Activated T-cell treated with anti-CD3 and anti-CD28 coated beads for 48 hours (primary cell): ENCODE results near the gene ADAM10.

ENCODE experiments used
- DNase-seq: peaks from one replicate; pipeline ENCODE4 v3.0.0-alpha.2; 2020; ENCODE audit warnings: low read depth

ADAM10 gene

DNA sequence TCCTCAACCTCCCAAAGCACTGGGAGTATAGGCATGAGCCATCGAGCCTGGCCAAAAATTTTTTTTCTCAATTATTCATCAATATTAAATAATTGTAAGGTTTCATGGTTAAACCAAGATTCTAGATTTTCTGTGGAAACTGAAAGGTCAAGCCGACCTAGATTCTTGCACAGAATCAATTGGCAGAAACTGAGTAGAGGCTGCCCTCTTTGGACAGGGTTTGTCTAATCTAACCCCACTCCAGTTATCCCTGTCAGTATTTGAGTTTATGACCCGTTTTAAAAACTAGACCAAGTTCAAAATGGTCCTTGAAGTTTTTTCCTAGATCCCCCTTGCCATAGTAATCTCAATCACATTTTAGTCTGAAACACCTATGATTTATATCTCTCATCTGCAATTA lies 8.6 kb upstream of the ADAM10 start:
- DNase-seq: no peak

GRCh38 chr15:58755956-58756355 lies 6.4 kb upstream of the ADAM10 start:
- no peak for DNase-seq

GRCh38 chr15:58755350-58755749 lies 5.8 kb upstream of the ADAM10 start:
- DNase-seq: no peak

DNA sequence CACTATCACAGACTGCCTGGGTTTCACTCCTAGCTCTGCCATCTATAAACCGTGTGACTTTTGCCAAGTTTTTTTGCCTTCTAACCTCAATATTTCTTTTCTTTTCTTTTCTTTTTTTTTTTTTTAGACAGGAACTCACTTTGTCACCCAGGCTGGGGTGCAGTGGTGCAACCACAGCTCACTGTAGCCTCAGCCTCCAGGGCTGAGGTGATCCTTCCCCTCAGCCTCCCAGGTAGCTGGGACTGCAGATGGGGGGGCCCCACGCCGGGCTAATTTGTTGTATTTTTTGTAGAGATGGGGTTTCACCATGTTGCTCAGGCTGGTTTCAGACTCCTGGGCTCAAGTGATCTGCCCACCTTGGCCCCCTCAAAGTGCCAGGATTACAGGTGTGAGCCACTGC lies 3.2 kb upstream of the ADAM10 start:
- no peak for DNase-seq

DNA sequence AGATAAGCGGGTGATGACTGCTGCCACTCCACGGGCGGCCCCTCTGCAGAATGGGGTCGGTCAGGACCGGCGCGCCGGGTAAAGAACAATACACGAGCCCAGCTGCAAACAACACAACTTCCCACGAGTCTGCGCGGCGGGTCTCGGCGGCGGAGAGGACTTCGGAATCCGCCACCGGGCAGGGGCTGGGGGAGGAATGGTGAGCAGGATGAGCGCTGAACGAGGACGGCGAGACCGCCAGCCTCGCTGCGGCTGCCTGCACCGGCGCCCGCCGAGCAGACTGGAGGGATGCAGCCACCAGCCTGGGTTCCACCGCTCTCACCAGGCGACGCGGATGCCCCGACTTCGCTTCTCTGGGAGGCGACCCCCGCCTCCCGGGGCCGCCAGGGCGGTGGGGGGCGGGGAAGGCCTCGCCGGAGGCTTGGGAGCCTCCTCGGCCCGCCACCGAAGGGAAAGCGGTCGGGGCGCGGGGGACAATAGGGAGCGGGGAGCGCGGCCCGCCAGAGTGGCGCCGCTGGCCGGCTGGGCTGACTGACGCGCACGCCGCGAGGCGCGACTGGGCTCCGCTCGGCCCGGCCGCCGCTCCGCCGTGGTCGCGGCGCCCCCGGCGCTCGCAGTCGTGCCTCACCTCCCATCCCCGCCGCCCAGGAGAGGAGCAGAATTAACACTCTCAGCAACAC lies 515 bp downstream of the ADAM10 start:
- peak; percentile 33 for DNase-seq

- peak; percentile 15 for DNase-seq
Observed at GRCh38 chr15:58748040-58748851, 1.3 kb downstream of the ADAM10 start.

DNA sequence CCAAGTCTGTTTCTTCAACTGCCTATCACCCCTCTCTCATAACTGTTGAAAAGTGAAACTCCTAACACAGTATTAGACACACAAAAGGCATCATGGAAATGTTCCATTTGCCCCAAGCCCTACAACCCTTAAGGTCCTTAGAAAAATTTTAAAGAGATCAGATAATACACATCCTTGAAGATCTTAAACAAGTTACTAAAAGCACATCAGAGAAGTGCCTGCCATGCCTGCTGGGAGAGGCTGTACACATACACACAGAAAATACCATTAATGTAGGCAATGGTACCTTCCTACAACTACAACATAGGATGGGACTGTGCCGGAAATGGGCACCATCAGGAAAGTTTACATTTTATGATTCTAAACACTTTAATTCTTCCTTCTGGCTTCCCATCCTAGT lies 3.3 kb downstream of the ADAM10 start:
- DNase-seq: no peak

DNA sequence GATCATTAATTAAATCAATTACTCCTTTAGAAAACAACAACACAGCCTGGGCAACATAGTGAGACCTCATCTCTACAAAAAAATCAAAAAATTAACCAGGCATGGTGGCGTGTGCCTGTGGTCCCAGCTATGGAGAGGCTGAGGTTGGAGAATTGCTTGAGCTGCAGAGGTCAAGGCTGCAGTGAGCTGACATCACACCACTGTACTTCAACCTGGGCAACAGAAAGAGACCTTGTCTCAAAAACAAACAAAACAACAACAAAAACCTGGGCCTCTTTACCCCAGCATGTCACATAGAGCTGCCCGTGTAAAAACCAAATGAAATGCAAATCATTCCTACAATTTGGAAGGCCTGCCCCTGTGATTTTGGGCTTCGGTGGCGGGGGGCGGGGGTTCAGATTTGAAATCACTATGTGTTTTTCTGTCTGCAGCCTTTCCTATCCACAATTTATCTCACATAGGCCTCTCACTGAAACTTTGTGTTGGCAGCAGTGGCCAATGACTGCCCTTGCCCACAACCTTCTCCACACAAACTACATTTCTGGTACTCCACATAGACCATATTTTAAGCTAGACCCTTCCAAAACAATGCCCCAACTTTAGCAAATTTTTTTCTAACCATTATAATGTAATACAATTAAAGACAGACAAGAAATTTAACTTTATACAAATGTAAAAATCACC lies 6.5 kb downstream of the ADAM10 start:
- no peak for DNase-seq

DNA sequence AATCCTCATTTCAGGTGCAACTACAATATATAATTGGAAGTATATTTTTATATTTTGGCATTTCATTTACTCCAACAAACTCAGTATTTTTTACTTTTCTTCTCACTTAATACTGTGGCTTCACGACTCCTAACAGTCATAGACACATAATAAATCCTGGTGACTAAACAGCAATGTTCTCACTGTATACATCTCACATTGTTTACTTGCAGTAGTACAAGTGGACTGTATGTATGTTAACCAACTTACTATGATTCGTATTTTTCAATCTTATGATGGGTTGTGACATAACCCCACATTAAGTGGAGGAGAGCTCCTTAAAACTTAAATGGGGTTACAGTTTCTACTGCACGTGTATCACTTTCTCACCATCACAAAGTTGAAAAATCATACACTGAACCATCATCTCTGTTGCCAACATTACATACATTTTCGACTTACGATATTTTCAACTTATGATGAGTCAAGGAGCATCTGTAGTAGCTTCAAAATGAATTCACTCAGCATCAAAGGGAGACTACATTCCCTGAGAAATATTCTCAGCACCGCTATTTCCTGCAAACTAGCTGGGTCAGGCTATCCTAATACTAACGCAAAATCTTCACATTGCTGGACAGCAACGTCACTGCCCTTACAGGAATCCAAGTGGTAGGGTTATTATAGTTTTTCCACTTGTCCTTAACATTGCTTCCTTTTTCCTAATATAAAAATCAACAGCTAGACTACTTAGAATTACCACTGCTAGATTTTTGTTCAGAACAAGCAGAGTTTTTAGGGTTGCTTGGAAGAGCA lies 7.3 kb downstream of the ADAM10 start:
- DNase-seq: no peak

DNA sequence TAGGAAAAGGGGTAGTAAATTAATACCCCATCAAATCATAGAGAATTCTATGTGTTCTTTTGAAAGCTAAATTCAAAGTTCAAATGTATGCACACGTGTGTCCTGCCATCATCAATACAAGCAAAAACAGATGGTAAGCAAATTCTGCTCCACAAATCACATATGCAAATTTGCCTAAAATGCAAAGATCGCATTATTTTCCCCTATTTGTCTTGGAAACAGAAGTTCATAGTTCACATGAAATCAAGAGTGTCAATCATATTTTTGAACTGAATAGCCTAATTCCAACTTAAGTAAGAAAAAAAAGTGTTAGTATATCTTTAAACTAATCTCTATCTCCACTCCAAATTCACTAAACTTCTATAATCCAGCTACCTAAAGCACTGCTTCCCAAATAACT lies 8.5 kb downstream of the ADAM10 start:
- no peak for DNase-seq

DNA sequence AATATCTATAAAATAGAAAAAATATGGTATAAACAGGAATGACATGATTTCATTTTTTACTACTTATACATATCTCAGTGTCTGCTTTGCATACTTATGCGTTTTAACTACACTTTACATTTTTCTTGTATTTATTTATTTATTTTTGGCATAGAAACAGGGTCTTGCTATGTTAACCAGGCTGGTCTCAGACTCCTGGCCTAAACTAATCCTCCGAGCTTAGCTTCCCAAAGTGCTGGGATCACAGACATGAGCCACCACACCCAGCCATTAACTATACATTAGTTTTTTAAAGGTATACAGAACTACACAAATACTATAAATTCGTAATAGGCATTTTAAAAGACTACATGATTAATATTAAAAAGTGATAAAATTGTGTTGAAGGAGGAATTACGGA lies 9.1 kb downstream of the ADAM10 start:
- no peak for DNase-seq

DNA sequence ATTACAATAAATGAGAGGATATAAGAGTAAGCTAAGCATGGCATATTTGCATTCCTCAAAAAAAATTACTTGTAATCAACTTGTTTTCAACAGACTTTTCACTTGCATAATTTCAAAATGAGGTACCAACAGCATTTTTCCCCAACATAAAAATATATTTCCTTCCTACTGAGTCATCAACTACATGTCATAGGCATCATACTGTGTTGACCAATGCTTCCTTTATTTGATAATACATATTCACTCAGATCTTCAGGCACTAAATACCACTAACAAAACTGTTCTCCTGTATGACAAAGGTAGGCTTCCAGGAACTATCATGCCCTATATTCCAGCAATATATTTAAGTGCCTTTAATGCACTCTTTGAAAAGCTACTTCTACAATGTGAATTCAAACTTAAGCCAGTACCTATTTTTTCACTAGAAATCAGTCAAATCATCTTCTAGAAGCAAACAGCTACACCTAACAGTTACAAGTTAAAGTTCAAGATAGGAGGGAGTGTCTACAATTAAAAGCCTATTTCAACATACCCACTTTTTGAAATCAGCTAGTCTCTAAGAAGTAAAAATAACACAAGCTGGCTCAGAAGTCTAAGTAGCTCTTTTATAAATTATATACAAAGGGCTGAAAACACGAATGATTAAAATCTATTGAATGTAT lies 11.3 kb downstream of the ADAM10 start:
- DNase-seq: no peak

DNA sequence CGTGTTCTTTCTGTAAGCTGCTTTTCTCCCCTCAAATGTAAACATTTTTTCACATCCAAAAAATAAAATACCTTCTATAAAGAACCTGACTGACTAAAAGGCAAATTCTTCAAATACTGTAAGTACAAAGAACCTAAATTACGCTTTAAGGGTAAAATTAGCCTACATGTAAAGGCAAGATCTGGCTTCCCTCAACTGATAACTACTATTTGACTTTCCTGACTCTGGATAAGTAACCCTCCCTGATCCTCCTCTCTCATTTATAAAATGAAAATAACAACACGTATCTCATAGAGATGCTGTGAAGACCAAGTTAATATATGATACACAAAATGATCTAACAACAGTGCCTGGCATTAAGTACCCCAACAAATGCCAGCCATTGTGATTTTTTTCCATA lies 12.2 kb downstream of the ADAM10 start:
- DNase-seq: no peak

DNA sequence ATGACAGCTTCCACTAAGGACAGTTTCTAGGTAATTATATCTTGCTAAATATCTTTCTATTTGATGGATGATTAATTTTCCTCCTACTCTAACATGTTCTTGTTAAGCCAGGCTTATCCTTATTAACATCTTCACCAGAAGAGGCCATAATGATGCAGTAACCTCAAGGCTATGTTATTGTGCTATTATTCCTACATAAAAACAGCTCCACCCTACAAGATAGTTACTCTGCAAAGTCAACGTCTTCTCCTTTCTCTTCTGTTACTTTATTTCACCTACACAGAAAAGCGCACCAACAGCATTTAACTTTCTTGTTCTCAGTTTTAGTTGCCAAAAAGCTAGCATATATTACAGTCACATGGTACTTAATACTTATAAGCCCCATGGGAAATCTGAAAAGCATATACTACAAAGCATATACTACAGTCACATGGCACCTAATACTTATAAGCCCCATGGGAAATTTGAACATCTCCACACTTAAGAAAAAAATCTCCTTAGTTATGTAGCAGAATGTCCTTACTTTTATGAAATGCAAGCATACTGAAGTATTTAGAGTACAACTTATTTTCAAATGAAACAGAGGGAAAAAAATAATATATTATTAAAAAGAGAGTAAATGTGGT lies 13.4 kb downstream of the ADAM10 start:
- DNase-seq: no peak

DNA sequence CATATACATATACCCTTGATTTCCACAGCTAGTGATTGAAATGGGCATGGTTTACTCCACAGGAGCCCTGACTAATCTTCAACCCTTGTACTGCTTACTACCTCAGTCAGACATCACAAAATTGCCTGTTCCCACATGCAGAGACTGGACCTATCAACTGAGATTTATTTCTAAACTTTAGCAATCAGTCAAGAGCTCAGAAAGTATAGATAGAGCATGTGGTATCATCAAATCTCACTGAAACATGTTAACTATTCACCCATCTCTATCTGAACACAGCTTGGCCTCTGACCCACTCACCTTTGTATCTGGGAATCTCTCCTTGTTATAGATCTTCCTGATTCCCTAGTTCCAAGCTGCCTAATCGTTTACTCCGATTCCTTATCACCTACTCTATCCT lies 14.6 kb downstream of the ADAM10 start:
- no peak for DNase-seq

DNA sequence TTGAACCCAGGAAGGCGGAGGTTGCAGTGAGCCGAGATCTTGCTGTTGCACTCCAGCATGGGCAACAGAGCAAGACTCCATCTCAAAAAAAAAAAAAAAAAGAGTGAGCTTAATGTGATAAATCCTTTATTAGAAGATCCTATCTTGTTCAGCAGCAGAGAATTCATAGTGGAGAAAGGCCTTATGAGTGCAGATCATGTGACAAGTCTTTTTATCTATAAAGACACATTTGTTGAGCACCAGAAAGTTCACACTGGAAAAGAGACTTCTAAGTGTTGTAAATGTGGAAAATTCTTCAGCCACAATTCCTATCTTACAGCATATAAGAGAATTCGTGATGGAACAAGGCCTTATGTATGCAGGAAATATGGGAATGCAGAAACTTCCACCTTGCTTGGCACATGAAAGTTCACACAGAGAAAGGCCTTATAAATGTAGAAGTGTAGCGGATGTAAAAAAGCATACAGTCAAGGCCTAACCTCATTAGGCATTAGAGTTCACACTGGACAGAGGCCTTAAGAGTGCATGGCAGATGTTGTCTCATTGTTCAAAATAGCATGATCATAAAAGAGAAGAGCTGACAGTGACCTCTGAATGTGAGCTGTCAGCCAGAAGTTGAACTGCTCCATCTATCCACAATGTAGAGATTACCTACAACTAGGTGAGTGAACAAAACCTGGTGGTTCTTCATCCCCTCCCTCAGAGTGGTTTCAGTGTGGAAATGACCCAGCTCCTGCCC lies 16.7 kb downstream of the ADAM10 start:
- DNase-seq: no peak

- DNase-seq: no peak
Observed at GRCh38 chr15:58731756-58732535, 17.6 kb downstream of the ADAM10 start.

DNA sequence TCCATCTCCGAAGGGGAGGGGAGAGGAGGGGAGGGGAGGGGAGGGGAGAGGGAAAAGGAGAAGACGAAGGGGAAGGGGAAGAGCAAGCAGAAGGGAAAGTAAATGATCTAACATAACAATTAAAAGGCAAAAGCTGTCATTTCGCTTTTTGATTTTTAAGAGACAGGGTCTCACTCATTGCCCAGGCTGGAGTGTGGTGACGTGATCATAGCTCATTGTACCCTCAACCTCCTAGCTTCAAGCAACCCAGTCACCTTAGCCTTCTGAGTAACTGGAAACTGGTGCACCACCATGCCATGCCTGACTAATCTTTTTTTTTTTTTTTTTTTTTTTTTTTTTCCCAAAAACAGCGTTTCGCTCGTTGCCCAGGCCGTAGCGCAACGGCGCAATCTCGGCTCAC lies 22.6 kb downstream of the ADAM10 start:
- DNase-seq: no peak

DNA sequence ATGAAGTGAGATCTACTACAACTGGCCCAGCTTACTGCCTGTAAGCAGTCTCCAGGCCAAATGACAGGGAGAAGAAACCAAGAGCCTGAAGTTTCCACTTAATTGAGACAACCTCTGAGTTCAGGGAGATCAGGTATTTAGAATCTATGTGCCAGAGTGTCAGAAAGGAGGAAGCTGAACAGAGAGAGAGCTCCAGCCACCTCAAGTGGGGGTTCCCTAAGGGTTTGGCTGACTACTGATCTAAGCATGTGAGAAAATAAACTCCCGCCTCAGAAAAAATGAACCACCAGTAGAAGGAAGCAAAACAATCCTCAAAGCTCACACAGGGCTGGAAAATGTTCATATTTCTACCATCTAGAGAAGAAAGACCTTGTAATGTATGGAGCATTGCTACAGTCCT lies 25.0 kb downstream of the ADAM10 start:
- DNase-seq: no peak

- no peak for DNase-seq
Observed at GRCh38 chr15:58717357-58717756, 32.1 kb downstream of the ADAM10 start.
